Stimulated activated CD4-positive, alpha-beta T cell treated with anti-CD3 and anti-CD28 coated beads, Interleukin-2, amount 100 ng/mL, for 4 hours (primary cell): Measurements from ENCODE around the gene TCF12.
"Not testable (repeated sequence)": the region's sequence is repeated elsewhere in the genome, so short reads cannot be mapped to it uniquely, and the experiment has no call there.

Source experiments
- DNase-seq: peaks from one replicate; pipeline ENCODE4 v3.0.0-alpha.2; 2020; ENCODE audit warnings: low read depth

Gene TCF12

GRCh38 chr15:56978898-56979662, 60.6 kb downstream of the TCF12 start:
- DNase-seq = no peak

- DNase-seq = no peak
Measured at GRCh38 chr15:56980473-56980872, 62.0 kb downstream of the TCF12 start.

DNA sequence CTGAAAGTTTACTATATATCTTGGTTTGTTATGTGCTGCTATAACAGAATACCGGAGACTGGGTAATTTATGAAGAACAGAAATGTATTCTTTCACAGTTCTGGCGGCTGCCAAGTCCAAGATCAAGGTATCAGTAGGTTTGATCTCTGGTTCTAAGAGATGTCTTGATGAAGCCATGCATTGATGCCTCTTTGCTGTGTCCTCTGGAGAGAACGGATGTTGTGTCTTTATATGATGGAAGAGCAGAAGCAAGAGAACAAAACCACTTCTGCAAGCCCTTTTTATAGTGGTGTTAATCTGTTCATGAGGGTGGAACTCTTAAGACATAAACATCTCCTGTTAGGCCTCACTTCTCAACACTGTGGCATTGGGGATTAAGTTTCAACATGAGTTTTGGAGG, 62.7 kb downstream of the TCF12 start:
- DNase-seq = no peak

DNA sequence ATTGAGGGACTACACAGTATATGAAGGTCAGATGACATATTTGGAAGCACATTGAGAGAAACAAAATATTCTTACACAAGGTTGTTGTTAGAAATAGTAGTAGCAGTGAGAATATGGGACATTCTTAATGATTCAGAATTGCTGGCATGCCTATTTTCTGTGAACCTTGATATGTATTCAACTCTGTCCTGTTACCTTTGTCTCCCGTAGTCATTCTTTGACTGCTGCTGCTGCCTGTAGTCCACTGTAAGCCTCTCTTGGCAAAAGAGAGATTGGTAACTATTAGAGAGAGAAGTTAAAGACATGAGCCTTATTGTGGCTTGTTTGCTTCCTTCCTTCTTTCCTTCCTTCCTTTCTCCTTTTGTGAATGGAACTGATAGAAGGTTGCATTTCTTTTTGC, 64.5 kb downstream of the TCF12 start:
- DNase-seq = no peak

GRCh38 chr15:56984681-56985481, 66.4 kb downstream of the TCF12 start:
- DNase-seq = no peak

- no peak for DNase-seq
Measured at GRCh38 chr15:56985856-56986255, 67.4 kb downstream of the TCF12 start.

DNA sequence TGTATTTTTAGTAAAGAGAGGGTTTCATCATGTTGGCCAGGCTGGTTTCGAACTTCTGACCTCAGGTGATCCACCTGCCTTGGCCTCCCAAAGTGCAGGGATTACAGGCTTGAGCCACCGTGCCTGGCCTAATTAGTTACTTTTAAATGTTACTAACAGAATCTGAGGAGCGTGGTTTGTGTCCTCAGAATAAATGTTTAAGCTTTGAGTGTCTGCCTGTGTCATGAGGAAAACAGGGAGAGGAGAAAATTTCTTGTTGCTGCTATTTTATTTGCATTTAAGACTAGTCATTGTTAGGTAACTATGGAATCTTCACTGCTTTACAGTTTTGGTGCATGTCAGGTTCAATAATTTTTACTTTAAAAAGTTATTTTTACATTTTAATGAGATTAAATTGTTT, 68.8 kb downstream of the TCF12 start:
- DNase-seq = no peak

- DNase-seq = no peak
Measured at GRCh38 chr15:56988219-56988618, 69.8 kb downstream of the TCF12 start.

GRCh38 chr15:56989411-56989924, 71.0 kb downstream of the TCF12 start:
- no peak for DNase-seq

DNA sequence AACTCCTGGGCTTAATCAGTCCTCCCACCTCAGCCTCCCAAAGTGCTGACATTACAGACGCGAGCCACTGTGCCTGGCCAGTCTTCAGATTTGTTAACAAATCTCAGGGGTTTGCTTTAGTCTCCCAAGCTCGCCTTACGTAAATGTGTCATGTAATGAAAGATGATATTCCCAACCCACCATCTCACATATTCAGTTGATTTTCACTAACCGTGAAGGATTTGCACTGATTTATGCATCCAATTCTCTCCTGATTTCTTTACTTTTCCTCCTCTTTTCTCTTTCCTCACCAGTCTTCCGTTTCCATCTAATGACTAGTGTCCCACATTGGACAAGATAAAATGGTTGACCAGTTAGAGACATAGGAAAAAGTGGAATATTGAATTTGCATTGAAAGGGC, 72.6 kb downstream of the TCF12 start:
- DNase-seq = no peak

DNA sequence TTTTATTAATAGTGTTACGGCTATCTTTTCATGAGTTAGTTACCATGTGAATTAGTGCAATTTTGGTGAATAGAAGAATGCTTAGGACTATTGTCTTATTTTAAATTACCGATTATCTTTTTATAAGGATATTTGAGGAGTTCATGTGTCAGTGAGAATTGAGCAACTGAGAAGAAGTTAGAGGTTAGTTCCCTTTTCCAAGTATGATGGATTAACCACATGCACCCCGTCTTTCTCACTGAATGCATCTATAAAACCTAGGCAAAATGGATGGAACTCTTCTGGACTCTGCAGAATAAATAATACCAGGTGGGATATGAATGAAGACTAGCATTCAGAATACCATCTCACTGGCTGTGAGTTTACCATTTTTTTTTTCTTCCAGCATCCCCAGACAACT, 74.3 kb downstream of the TCF12 start:
- DNase-seq = no peak

DNA sequence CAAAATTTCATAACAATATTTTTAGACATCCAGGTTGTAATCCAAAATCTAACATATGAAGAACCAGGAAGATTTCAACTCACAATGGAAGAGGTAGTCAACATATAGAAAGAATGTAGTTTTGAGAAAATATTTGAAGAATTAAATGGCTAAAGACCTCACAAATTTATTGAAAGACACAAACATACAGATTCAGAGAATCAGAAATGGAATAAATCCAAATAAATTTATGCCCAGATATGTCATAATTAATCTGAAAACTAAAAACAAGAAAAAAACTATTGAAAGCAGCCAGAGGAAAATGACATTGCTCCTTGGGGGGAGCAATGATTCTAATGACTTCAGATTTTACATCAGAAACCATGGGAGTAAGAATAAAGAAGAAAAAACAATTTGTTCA, 75.8 kb downstream of the TCF12 start:
- no peak for DNase-seq

GRCh38 chr15:56996093-56996492, 77.6 kb downstream of the TCF12 start:
- DNase-seq = no peak

DNA sequence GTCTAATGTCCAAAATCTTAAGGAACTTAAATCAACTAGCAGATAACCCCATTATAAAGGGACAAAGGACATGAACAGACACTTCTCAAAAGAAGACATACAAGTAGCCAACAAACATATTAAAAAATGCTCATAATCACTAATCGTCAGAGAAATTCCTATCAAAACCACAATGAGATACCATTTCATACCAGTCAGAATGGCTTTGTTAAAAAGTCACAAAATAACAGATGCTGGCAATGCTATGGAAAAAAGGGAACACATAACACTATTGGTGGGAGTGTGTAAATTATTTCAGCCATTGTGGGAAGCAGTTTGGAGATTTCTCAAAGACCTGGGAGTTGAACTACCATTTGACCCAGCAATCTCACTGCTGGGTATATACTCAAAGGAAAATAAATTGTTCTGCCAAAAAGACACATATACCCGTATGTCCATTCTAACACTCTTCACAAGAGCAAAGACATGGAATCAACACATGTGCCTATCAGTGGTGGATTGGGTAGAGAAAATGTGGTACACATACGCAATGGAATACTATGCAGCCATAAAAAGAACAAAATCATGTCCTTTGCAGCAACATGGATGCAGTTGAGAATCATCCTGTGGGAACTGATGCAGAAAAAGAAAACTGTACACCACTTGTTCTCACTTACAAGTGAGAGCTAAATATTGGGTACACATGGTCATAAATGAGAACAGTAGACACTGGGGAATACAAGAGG, 78.5 kb downstream of the TCF12 start:
- no peak for DNase-seq

DNA sequence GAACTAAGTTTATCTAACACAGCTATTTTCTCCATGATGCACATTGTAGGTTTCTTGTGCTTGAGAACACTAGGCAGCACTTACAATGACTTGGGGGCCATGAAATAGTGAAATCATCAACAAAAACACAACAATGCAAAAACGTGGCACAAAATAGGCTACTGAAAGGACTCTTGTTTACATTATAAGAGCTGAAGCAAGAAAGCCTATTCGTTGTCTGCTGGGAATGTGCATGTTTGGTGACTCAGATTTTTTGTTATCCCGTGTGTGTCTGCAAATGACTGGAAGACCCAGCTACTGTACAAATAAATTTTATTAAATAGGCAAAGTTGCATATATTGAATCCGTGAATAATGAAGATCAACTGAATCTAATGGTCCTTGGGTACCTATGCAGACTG, 85.0 kb downstream of the TCF12 start:
- no peak for DNase-seq

DNA sequence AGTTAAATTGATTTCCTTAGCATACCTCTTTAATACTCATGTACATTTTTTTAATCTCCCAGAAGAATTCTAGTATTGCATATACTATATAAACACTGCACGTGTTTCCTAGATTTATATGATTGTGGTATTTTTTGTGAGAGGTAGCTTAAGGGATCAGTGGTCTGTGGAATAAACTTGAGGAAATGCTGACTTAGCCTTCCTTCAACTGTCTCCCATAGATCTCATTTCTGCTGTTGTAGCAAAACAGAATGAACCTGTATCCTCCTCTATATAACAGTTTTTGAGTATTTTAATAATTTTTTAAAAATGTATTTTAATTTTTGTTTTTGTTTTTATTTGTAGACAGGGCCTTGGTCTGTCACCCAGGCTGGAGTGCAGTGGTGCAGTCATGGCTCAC, 86.8 kb downstream of the TCF12 start:
- DNase-seq = no peak

DNA sequence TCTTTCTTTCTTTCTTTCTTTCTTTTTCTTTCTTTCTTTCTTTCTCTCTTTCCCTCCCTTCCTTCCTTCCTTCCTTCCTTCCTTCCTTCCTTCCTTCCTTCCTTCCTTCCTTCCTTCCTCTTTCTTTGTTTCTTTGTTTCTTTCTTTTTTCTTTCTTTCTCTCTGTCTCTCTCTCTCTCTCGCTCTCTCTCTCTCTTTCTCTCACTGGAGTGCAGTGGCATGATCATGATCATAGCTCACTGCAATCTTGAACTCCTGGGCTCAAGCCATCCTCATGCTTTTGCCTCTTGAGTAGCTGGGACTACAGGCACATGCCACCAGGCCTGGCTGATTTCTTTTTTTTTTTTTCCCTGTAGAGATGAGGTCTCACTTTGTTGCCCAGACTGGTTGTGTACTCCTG, 89.4 kb downstream of the TCF12 start:
- not testable (repeated sequence) for DNase-seq

GRCh38 chr15:57010724-57011123, 92.3 kb downstream of the TCF12 start:
- DNase-seq = no peak

DNA sequence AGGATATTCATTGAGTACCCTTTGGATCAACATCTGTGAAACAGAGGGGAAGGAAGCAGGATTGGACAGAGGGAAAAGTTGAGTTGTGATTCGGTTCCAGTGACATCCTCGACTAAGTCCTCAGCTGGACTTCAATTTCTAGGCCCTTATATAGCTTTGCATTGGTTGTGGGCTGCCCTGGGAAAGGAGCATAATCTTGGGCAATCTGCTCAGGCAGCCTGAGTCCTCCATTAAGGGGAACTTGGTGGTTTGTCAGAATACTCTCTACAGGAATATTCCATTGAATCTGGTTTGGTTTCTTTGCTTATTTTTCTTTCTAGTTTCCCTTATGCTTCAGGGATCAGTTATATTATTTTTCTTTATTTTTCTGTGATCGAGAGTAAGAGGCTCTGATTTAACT, 94.1 kb downstream of the TCF12 start:
- no peak for DNase-seq

GRCh38 chr15:57014896-57015295, 96.5 kb downstream of the TCF12 start:
- DNase-seq = not testable (repeated sequence)

DNA sequence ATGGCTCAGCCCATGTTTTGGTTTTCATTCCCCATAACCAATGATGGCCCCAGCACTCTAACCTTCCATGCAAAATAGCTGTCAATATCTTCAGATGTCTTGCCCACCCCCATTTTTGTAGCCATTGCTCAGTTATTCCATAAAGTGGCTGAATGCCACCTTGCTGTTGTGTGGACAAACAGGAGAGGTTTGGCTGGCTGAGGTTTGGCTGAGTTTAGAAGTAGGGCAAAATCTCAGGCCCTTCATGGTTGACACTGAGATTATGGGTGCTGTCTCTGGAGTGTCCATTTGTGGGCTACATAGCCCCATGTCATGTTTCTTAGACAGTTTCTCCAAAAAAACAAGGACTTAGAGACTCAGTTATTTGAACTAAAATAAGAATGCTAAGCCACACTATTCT, 96.9 kb downstream of the TCF12 start:
- DNase-seq = no peak

DNA sequence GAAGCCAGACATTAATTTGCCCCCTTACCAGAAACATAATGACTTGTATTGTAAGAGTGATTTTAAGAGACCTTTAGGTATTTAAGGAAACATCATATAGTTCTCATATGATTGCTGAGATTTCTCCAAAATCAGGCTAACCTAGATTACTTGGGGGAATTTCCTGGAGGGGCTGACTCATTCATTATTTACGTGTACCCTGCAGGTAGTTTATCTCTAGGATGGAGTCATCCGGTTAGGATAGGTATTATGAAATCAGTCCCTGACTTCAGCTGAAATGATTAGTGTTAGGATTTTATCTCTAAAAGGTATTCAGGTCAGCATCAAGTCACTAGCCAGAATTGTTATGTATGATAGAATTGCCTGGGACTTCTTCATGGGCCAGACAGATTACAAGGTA, 97.5 kb downstream of the TCF12 start:
- no peak for DNase-seq

GRCh38 chr15:57017024-57017423, 98.6 kb downstream of the TCF12 start:
- no peak for DNase-seq
